ENCODE measurements around the gene BRI3BP.
"Not testable (repeated sequence)": the region's sequence is repeated elsewhere in the genome, so short reads cannot be mapped to it uniquely, and the experiment has no call there.

BRI3BP gene

DNA sequence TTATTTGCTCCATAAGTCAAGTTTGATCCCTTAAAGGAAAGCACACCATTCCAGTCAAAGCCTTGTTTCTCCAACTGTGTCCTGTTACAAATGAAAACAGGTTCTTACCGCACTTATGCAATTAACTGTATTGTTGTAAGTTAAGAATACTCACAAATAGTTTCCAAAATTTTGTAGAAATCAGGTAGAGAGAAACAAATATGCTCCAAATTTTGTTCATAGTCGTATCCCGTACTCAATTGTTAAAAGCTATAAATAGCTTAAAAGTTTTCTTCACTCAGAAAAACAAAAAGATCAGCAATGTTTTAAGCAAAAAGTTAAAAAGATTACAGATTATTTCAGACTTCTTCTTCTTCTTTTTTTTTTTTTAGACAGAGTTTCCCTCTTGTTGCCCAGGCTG lies 67.8 kb downstream of the BRI3BP start:
- H3K9me3 Mint-ChIP-seq = no peaks in the 10 kb centered on the region
- peaks cover 4% of the 10 kb centered on the region for H3K4me1 Mint-ChIP-seq (ENCODE audit: low read depth)
- H3K27me3 Mint-ChIP-seq = peaks cover 20% of the 10 kb centered on the region
- no peak overlapping the region for H3K4me3 Mint-ChIP-seq
- H3K36me3 Mint-ChIP-seq (ENCODE audit: low read depth) = no peaks in the 10 kb centered on the region
- H3K27ac Mint-ChIP-seq = no peak overlapping the region

DNA sequence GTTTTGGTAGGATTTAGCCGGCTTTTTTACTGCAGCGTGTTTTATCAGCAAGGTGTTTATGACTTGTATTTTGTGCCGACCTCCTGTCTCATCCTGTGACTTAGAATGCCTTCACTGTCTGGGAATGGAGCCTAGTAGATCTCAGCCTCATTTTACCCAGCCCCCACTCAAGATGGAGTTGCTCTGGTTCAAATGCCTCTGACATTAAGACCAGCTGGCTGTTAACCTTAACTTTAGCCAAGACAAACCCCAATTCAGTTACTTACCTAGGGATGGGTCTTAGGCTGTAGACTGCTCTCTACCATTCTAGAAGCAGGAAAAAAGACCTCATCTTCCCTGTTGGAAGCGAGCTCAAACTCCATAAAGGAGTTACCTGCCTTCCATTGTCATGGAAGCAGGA lies 70.1 kb downstream of the BRI3BP start:
- H3K4me3 Mint-ChIP-seq; H3K27ac Mint-ChIP-seq; H3K36me3 Mint-ChIP-seq (ENCODE audit: low read depth); H3K9me3 Mint-ChIP-seq: not testable (repeated sequence)
- H3K4me1 Mint-ChIP-seq (ENCODE audit: low read depth) = peaks cover 13% of the 10 kb centered on the region
- H3K27me3 Mint-ChIP-seq = peaks cover 11% of the 10 kb centered on the region

DNA sequence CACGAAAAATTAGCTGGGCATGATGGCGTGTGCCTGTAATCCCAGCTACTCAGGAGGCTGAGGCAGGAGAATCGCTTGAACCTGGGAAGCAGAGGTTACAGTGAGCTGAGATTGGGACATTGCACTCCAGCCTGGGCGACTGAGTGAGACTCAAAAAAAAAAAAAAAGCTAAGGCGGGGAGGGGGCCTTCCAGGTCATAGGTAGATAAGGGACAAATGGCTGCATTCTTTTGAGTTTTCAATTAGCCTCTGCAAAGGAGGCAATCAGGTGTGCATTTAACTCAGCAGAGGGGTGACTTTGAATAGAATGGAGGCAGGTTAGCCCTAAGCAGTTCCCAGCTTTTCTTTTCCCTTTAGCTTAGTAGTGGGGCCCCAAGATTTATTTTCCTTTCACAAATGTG lies 71.0 kb downstream of the BRI3BP start:
- Mint-ChIP-seq H3K27ac (no peak overlapping the region), H3K36me3 (ENCODE audit: low read depth) (no peaks in the 10 kb centered on the region), H3K27me3 (peaks cover 11% of the 10 kb centered on the region), H3K4me1 (ENCODE audit: low read depth) (peaks cover 13% of the 10 kb centered on the region), H3K9me3 (no peaks in the 10 kb centered on the region), H3K4me3 (peak overlapping the region; percentile 66)

DNA sequence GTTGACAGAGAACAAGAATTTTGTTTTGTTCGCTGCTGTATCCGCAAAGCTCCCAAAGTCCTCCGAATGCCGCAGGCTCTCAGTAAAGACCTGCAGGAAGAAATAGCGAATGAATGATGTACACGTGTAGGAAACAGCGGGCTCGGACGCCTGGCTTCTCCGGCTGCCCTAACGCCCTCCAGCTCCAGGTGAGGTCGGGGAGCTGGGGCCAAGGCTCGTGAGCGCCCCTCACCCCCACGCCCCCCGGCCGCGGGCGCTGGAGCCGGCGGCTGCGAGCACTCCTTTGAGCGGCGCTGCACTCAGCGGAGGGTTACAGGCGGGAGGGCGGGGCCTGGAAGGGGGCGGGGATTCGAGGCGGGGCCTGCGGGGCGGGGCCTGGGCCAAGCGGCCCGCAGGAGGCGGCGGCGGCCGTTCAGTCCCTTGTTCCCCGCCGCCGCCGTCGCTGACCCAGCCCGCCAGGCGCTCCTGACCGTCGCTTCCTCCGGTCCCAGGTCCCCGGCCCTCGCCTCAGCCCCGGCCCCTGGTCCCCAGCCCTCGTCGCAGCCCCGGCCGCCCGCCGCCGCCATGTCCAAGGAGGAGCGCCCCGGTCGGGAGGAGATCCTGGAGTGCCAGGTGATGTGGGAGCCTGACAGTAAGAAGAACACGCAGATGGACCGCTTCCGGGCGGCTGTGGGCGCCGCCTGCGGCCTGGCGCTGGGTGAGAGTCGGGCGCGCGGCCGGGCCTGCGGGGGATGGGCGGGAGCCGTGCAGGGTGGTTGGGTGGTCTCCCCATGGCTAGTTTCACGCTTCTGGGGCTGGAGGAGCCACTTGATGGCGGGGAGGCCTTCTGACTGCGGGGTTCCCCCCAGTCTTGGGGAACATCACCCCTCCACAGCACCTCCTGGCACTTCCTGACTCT lies 71.8 kb downstream of the BRI3BP start, which contains the start of gene AACS:
Gene AACS, plus strand, starts transcription at position 415 of the 898 bp plus-strand sequence. Its CDS starts 150 bp downstream, at position 565.
- Mint-ChIP-seq H3K36me3 (ENCODE audit: low read depth) (no peaks in the 10 kb centered on the region), H3K4me1 (ENCODE audit: low read depth) (peaks cover 13% of the 10 kb centered on the region), H3K9me3 (no peaks in the 10 kb centered on the region), H3K27ac (peak within 1 kb of the TSS; percentile 45), H3K27me3 (peaks cover 11% of the 10 kb centered on the region), H3K4me3 (peak within 1 kb of the TSS; percentile 66)

DNA sequence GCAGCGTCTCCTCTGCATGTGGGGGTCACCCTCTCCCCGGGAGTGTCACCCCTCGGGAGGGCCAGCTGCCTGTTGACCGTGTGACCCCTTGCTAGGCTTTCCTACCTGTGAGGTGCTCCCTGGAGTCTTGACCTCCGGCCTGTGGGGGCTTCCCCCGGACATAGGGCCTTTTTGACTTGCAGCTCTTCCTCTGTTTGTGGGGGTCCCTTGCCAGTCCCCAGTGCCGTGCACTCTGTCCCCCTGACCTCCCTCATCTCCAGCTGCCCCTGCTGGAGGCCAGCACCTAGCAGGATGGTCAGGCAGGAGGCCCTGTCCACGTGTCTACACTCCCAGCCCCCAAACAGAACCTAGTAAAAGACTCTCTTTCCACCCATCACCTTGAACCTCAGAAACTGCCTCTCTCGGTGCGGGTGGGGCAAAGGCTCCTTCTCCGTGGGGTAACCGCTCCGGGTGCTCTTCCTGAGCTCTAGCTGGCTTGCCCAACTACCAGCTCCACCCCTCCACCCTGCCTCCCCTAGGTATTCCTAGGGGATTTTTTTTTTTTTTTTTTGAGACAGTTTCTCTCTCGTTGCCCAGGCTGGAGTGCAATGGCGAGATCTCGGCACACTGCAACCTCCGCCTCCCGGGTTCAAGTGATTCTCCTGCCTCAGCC lies 72.6 kb downstream of the BRI3BP start:
- peaks cover 11% of the 10 kb centered on the region for H3K27me3 Mint-ChIP-seq
- H3K4me3 Mint-ChIP-seq = peak overlapping the region; percentile 66
- no peaks in the 10 kb centered on the region for H3K9me3 Mint-ChIP-seq
- peaks cover 13% of the 10 kb centered on the region for H3K4me1 Mint-ChIP-seq (ENCODE audit: low read depth)
- H3K27ac Mint-ChIP-seq = peak overlapping the region; percentile 45
- no peaks in the 10 kb centered on the region for H3K36me3 Mint-ChIP-seq (ENCODE audit: low read depth)

DNA sequence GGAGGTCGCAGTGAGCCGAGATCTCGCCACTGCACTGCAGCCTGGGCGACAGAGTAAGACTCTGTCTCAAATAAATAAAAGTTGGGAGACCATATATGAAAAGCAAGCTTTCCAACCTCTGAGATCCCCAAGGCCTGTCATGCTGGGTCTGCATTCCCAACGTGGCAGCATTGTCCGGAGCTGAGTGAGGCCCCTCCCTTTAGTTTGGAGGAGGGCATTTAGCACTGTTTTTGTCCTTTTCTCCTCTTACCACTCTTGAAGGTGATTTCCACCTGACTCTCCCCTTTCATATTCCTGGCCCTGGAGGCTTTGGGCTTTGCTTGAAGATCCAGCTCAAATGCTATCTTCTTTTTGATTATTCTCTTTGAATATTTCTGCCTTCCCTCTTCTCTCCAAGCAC lies 74.9 kb downstream of the BRI3BP start:
- H3K4me3 Mint-ChIP-seq = no peak overlapping the region
- no peaks in the 10 kb centered on the region for H3K9me3 Mint-ChIP-seq
- H3K27me3 Mint-ChIP-seq = peaks cover 4% of the 10 kb centered on the region

DNA sequence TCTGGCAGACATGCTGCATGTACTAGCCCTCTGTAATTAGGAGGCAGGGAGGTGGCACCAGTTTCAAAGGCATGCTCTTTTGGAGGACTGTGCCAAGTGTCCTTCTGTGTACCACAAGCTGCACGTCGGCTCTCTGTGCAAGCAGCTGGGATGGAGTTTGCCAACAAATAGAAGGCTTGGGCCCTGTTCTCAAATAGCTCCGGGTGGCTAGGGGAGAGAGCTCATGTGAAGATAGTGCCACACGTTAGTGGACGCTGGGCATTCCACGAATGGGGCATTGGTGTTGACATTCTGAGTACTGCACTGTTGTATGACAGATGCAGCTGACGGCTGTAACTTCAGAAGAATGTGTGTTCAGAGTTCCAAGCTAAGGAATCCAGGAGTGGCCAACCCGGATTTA lies 76.2 kb downstream of the BRI3BP start:
- H3K4me3 Mint-ChIP-seq = no peak overlapping the region
- H3K9me3 Mint-ChIP-seq = no peaks in the 10 kb centered on the region
- peaks cover 19% of the 10 kb centered on the region for H3K4me1 Mint-ChIP-seq (ENCODE audit: low read depth)
- no peaks in the 10 kb centered on the region for H3K27me3 Mint-ChIP-seq
- H3K27ac Mint-ChIP-seq = no peak overlapping the region
- H3K36me3 Mint-ChIP-seq (ENCODE audit: low read depth) = peaks cover 10% of the 10 kb centered on the region

More for the DNA sequence above, 74.9 kb downstream of the BRI3BP start:
- peaks cover 5% of the 10 kb centered on the region for H3K36me3 Mint-ChIP-seq (ENCODE audit: low read depth)
- no peak overlapping the region for H3K27ac Mint-ChIP-seq
- peaks cover 13% of the 10 kb centered on the region for H3K4me1 Mint-ChIP-seq (ENCODE audit: low read depth)

DNA sequence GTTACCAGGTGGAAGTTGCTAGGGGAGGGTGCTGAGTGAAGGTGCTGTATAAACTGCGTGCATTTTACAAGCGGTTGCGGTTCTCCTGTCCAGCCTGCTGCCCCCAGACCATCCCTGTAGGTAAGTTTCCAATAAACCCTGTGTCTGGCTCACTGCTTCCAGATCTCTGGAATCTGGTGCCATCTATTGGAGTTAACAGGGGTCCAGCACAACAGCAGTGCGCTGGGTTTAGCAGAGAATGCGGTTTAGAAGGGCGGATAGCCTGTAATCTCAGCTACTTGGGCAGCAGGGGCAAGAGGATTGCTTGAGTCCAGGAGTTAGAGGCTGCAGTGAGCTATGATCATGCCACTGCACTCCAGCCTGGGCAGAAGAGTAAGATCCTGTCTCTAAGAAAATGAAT lies 76.7 kb downstream of the BRI3BP start:
- peaks cover 19% of the 10 kb centered on the region for H3K4me1 Mint-ChIP-seq (ENCODE audit: low read depth)
- no peak overlapping the region for H3K4me3 Mint-ChIP-seq
- no peak overlapping the region for H3K27ac Mint-ChIP-seq
- H3K27me3 Mint-ChIP-seq = no peaks in the 10 kb centered on the region
- no peaks in the 10 kb centered on the region for H3K9me3 Mint-ChIP-seq
- H3K36me3 Mint-ChIP-seq (ENCODE audit: low read depth) = peaks cover 10% of the 10 kb centered on the region

DNA sequence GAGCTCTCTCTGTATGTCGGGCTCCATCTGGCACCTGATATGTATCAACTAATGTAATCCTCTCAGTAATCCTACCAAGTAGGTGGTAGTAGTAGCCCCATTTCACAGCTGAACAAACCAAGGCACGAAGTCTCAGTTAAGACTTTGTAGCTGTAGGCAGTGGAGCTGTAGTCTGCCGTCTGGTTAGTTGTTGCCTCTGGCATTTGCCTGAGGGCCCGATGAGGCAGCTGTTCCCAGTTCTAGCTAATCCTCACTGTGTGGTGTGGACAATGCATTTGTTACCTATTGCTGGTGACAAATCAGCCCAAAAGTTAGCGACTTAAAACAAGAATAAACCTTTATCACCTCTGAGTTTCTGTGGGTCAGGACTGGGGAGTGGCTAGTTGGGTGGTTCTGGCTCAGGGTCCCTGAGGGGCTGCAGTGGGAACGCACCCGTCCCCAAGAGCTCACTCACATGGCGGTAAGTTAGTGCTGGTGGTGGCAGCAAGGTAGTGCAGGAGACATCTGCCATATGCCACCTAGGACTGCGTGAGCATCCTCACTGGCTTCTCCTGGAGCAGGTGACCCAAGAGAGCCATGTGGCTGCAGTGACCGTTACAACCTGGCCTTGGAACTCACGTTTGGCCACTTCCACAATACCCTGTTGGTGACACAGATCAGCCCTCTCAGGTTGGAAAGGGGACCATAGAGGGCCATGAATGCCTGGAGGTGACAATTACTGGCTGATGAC lies 77.4 kb downstream of the BRI3BP start:
- Mint-ChIP-seq H3K4me3 (no peak overlapping the region), H3K27ac (no peak overlapping the region), H3K9me3 (no peaks in the 10 kb centered on the region), H3K27me3 (no peaks in the 10 kb centered on the region), H3K36me3 (ENCODE audit: low read depth) (peaks cover 12% of the 10 kb centered on the region), H3K4me1 (ENCODE audit: low read depth) (peaks cover 19% of the 10 kb centered on the region)

DNA sequence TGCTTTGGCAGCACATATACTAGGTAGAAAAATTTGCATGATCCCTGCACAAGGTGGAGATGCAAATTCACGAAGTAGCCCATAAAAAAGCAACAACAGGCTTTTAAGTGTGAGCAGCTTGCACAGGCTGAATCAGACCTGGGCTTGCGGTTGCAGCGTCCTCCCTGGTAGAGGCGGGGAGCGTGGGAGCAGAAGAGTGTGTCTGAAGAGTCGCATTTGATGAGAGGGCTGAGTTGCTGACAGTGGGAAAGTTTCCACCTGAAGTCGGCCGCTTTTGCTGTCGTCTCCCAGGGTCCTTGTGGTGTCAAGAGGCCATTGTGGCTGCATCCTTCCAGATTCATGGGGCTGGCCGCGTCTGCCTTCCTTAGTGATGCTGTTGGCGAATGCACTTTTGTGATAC lies 78.0 kb downstream of the BRI3BP start:
- Mint-ChIP-seq H3K27ac (no peak overlapping the region), H3K36me3 (ENCODE audit: low read depth) (peaks cover 18% of the 10 kb centered on the region), H3K4me3 (no peak overlapping the region), H3K4me1 (ENCODE audit: low read depth) (peaks cover 15% of the 10 kb centered on the region), H3K9me3 (no peaks in the 10 kb centered on the region), H3K27me3 (no peaks in the 10 kb centered on the region)

DNA sequence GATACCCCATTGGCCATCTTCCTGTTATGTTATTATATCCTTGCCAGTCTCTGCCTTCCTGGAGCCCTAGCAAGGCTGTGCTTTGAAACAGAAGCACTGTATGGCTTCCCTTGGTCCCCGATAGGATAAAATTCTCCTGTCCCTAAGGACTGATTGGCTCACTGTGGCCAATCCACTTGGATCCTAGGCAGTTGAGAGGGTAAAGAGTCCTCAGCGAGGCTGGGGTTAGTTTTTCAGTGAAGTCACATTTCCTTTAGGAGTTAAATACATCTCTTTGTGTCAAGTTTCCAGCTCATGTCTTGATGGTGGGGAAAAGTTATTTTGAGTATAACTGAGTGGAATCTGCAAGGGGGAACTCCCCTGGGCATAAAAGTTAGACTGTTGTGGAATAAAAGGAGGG lies 79.1 kb downstream of the BRI3BP start:
- no peak overlapping the region for H3K27ac Mint-ChIP-seq
- peaks cover 24% of the 10 kb centered on the region for H3K36me3 Mint-ChIP-seq (ENCODE audit: low read depth)
- no peaks in the 10 kb centered on the region for H3K9me3 Mint-ChIP-seq
- no peak overlapping the region for H3K4me3 Mint-ChIP-seq
- H3K4me1 Mint-ChIP-seq (ENCODE audit: low read depth) = peaks cover 6% of the 10 kb centered on the region
- no peaks in the 10 kb centered on the region for H3K27me3 Mint-ChIP-seq

DNA sequence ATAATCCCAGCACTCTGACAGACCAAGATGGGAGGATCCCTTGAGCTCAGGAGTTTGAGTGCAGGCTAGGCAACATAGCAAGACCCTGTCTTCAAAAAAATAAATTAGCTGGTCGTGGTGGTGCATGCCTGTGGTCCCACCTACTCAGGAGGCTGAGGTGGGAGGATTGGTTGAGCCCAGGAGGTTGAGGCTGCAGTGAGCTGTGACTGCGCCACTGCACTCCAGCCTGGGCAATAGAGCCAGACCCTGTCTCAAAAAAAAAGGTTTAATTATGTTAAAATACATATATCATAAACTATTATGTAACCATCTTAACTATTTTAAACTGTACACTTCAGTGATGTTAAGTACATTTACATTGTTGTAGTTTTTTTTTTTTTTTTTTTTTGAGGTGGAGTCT lies 80.8 kb downstream of the BRI3BP start:
- H3K4me3 Mint-ChIP-seq; H3K27ac Mint-ChIP-seq; H3K4me1 Mint-ChIP-seq (ENCODE audit: low read depth): not testable (repeated sequence)

DNA sequence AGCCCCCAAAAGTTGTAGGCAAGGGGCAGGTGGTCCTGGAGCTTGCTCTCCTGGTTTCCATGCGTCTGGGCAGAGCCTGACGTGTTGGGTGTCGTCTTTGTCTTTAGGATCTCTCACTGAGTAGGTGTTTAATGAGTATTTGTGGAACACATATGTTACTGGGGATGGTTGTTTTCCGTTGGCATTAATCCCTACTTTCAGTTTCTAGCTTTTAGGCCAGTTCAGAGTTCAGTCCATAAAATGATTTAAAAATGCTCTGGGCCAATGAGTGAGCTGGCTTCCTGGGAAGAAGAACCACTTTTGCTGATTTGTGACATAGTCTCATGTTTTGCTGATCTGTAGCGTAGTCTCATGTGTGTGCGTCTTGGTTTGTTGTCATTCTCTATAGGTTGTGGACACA lies 82.7 kb downstream of the BRI3BP start:
- Mint-ChIP-seq H3K4me1 (ENCODE audit: low read depth) (peaks cover 6% of the 10 kb centered on the region), H3K36me3 (ENCODE audit: low read depth) (peaks cover 40% of the 10 kb centered on the region), H3K9me3 (no peaks in the 10 kb centered on the region), H3K4me3 (no peak overlapping the region), H3K27ac (no peak overlapping the region), H3K27me3 (no peaks in the 10 kb centered on the region)

More for the DNA sequence above, 80.8 kb downstream of the BRI3BP start:
- H3K36me3 Mint-ChIP-seq (ENCODE audit: low read depth) = peaks cover 33% of the 10 kb centered on the region
- not testable (repeated sequence) for H3K9me3 Mint-ChIP-seq, H3K27me3 Mint-ChIP-seq

DNA sequence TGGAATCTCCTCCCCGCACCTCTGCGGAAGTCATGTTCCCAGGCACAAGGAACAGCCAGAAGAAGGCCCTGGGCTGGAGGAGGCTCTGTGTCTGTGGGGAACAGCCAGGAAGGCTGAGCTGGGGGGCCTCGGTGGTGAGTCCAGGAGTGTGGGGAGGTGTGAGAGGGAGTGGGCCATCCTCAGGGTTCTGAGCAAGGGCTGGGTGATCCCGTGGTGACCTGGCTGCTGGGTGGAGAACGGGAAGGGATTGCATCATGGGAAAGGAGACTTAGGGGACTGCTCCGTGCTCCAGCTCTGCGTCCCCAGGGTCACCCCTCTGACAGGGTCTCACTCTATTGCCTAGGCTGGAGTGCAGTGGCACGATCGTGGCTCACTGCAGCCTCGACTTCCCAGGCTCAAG lies 85.6 kb downstream of the BRI3BP start:
- Mint-ChIP-seq H3K4me1 (ENCODE audit: low read depth) (peaks cover under 1% of the 10 kb centered on the region), H3K27me3 (no peaks in the 10 kb centered on the region), H3K9me3 (no peaks in the 10 kb centered on the region), H3K36me3 (ENCODE audit: low read depth) (peaks cover 39% of the 10 kb centered on the region), H3K27ac (no peak overlapping the region), H3K4me3 (no peak overlapping the region)

Measured in stimulated activated naive CD8-positive, alpha-beta T cell treated with anti-CD3 and anti-CD28 coated beads, Interleukin-15, Interleukin-2, amounts not matched to agents 100 ng/mL and 50 ng/mL, for 24 hours (primary cell).